ENCODE measurements around the gene MED16. TPM values are rescaled to one million over a fixed set of nuclear protein-coding genes. Genes with fewer than 3 reads are reported as not detected.

Gene MED16
- total and polyA plus RNA-seq, 2 of the 13 experiments (the other 11 are each of a cell fraction or from before 2014, with no cell fraction given) = 13.3 to 14.8 TPM

GRCh38 chr19:932648-933552, 39.9 kb upstream of the MED16 start (continued):
- TF ChIP-seq MED13 (CRISPR knock-in tag; IDR thresholded peaks at IDR 0.05) = 0 out of 2 replicates have a peak, but pooled peaks have one; percentile 23
- no peak for TF ChIP-seq GTF3A (CRISPR knock-in tag; conservative IDR thresholded peaks at IDR 0.05)
- TF ChIP-seq ZNF549 (CRISPR knock-in tag; IDR thresholded peaks at IDR 0.05) = no peak
- TF ChIP-seq HNRNPL (IDR thresholded peaks at IDR 0.05; ENCODE audit: low read depth, low read length) = peak; percentile 92
- no peak for TF ChIP-seq KLF11 (CRISPR knock-in tag; IDR thresholded peaks at IDR 0.05)
- peak; percentile 91 for TF ChIP-seq ZBTB38 (CRISPR knock-in tag; IDR thresholded peaks at IDR 0.05)
- peak; percentile 53; the same call in 1 of the 2 replicates for TF ChIP-seq PCBP1 (IDR thresholded peaks at IDR 0.05; ENCODE audit: borderline replicate concordance, low read depth, low read length)
- peak; percentile 25; the same call in 1 of the 2 replicates for TF ChIP-seq HOXA3 (CRISPR knock-in tag; IDR thresholded peaks at IDR 0.05)
- TF ChIP-seq TAF1 (CRISPR knock-in tag; IDR thresholded peaks at IDR 0.05) = no peak
- TF ChIP-seq TP53 (CRISPR knock-in tag; conservative IDR thresholded peaks at IDR 0.05) = peak; percentile 96; the same call in 1 of the 2 replicates
- no peak for TF ChIP-seq ZNF75D (CRISPR knock-in tag; IDR thresholded peaks at IDR 0.05; ENCODE audit: borderline replicate concordance)
- no peak for TF ChIP-seq ZNF781 (CRISPR knock-in tag; IDR thresholded peaks at IDR 0.05; ENCODE audit: borderline replicate concordance, not compliant biosample characterization)
- 0 out of 2 replicates have a peak, but pooled peaks have one; percentile 18 for TF ChIP-seq MTF2 (CRISPR knock-in tag; IDR thresholded peaks at IDR 0.05; ENCODE audit: borderline replicate concordance)
- peak; percentile 23; the same call in 1 of the 2 replicates for TF ChIP-seq ZBED4 (CRISPR knock-in tag; IDR thresholded peaks at IDR 0.05; ENCODE audit: borderline replicate concordance)
- TF ChIP-seq NFKB2 (CRISPR knock-in tag; IDR thresholded peaks at IDR 0.05; ENCODE audit: borderline replicate concordance) = peak; percentile 20; the same call in 1 of the 2 replicates
- 0 out of 2 replicates have a peak, but pooled peaks have one; percentile 10 for TF ChIP-seq ZNF784 (CRISPR knock-in tag; IDR thresholded peaks at IDR 0.05; ENCODE audit: borderline replicate concordance)
- no peak for TF ChIP-seq BATF2 (CRISPR knock-in tag; IDR thresholded peaks at IDR 0.05)
- TF ChIP-seq TFAP4 (IDR thresholded peaks at IDR 0.05; ENCODE audit: borderline replicate concordance, low read depth) = peak; percentile 94; the same call in 1 of the 2 replicates
- peak; percentile 35 for TF ChIP-seq CTCF (CRISPR knock-in tag; IDR thresholded peaks at IDR 0.05)
- TF ChIP-seq ZNF740 (CRISPR knock-in tag; IDR thresholded peaks at IDR 0.05) = 0 out of 2 replicates have a peak, but pooled peaks have one; percentile 35
